ENCODE data around the gene AGPAT4.

GRCh38 chr6:161217628-161218027 is 56.2 kb downstream of the AGPAT4 start:
- TF ChIP-seq POLR2A (IDR thresholded peaks at IDR 0.05): no peak
- TF ChIP-seq, protein P1, sequence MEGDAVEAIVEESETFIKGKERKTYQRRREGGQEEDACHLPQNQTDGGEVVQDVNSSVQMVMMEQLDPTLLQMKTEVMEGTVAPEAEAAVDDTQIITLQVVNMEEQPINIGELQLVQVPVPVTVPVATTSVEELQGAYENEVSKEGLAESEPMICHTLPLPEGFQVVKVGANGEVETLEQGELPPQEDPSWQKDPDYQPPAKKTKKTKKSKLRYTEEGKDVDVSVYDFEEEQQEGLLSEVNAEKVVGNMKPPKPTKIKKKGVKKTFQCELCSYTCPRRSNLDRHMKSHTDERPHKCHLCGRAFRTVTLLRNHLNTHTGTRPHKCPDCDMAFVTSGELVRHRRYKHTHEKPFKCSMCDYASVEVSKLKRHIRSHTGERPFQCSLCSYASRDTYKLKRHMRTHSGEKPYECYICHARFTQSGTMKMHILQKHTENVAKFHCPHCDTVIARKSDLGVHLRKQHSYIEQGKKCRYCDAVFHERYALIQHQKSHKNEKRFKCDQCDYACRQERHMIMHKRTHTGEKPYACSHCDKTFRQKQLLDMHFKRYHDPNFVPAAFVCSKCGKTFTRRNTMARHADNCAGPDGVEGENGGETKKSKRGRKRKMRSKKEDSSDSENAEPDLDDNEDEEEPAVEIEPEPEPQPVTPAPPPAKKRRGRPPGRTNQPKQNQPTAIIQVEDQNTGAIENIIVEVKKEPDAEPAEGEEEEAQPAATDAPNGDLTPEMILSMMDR (IDR thresholded peaks at IDR 0.05): no peak

Data from testis (tissue), 2 donors.